Neural cell (in vitro differentiated cells): ENCODE measurements around the gene AIF1L. TPM values are rescaled to one million over a fixed set of nuclear protein-coding genes. Genes with fewer than 3 reads are reported as not detected.

Experiments
- H2AFZ ChIP-seq: fragments of 200-600, 300-800 bp; sonication (generic), shearing (Covaris generic); 2 replicates; pipeline ENCODE4 v1.6.0; 2014; ENCODE audit warnings: low read depth, mild to moderate bottlenecking, antibody characterized with exemption, low read length, moderate library complexity
- H3F3A ChIP-seq: fragments of 200-600 bp; shearing (Covaris generic); 2 replicates; pipeline ENCODE4 v1.6.1; 2016; ENCODE audit warnings: mild to moderate bottlenecking, moderate library complexity, mixed read lengths, antibody characterized with exemption, low read length; ENCODE audit not compliant: insufficient read depth, poor library complexity, severe bottlenecking
- H3K27ac ChIP-seq: fragments of 200-600, 300-800 bp; sonication (generic), shearing (Covaris generic); 2 replicates; pipeline ENCODE4 v1.5.1; 2014; ENCODE audit warnings: mild to moderate bottlenecking, low read length, moderate library complexity
- H3K27me3 ChIP-seq: fragments of 300-800, 200-600 bp; sonication (generic), shearing (Covaris generic); 2 replicates; pipeline ENCODE4 v1.6.0; 2014; ENCODE audit warnings: mild to moderate bottlenecking, low read depth, low read length, moderate library complexity; ENCODE audit not compliant: insufficient read depth
- H3K36me3 ChIP-seq: fragments of 300-800, 200-600 bp; sonication (generic), shearing (Covaris generic); 2 replicates; pipeline ENCODE4 v1.5.1; 2014; ENCODE audit warnings: mild to moderate bottlenecking, antibody characterized with exemption, low read length, moderate library complexity; ENCODE audit not compliant: insufficient read depth
- H3K4me2 ChIP-seq: fragments of 300-800, 200-600 bp; sonication (generic), shearing (Covaris generic); 2 replicates; pipeline ENCODE4 v1.6.0; 2014; ENCODE audit warnings: mild to moderate bottlenecking, low read length
- H3K4me3 ChIP-seq: fragments of 300-800, 200-600 bp; sonication (generic), shearing (Covaris generic); 2 replicates; pipeline ENCODE4 v1.5.1; 2014; ENCODE audit warnings: mild to moderate bottlenecking, low read length, moderate library complexity
- H3K79me2 ChIP-seq: fragments of 200-600 bp; shearing (Covaris generic); replicated peaks from 2 replicates; pipeline ENCODE4 v1.6.0; 2014; ENCODE audit warnings: mild to moderate bottlenecking, low read length, moderate library complexity; ENCODE audit not compliant: insufficient read depth
- H3K9ac ChIP-seq: fragments of 300-800, 200-600 bp; sonication (generic), shearing (Covaris generic); 2 replicates; pipeline ENCODE4 v1.6.1; 2016; ENCODE audit warnings: mild to moderate bottlenecking, low read length, mixed read lengths
- H3K9me2 ChIP-seq: fragments of 200-600 bp; shearing (Covaris generic); 2 replicates; pipeline ENCODE4 v1.6.1; 2016; ENCODE audit warnings: mild to moderate bottlenecking, low read length, mixed read lengths; ENCODE audit not compliant: insufficient read depth
- H3K9me3 ChIP-seq: fragments of 200-600, 300-800 bp; sonication (generic), shearing (Covaris generic); 2 replicates; pipeline ENCODE4 v1.6.1; 2016; ENCODE audit warnings: mild to moderate bottlenecking, mixed run types, low read length, moderate library complexity, mixed read lengths
- H4K20me1 ChIP-seq: fragments of 200-600 bp; shearing (Covaris generic); 2 replicates; pipeline ENCODE4 v1.6.1; 2016; ENCODE audit warnings: mild to moderate bottlenecking, mixed run types; ENCODE audit not compliant: insufficient read depth
- EP300 ChIP-seq: fragments of 450-650 bp; conservative IDR thresholded peaks from 2 replicates; pipeline ENCODE4 v1.6.1; 2014; ENCODE audit warnings: antibody characterized with exemption, mild to moderate bottlenecking, moderate library complexity; ENCODE audit not compliant: poor library complexity, severe bottlenecking
- EZH2 ChIP-seq: fragments of 200-600, 300-800 bp; shearing (Covaris generic), sonication (generic); IDR thresholded peaks from 2 replicates; pipeline ENCODE4 v1.6.1; 2014; ENCODE audit warnings: antibody characterized with exemption, low read length, borderline replicate concordance, mild to moderate bottlenecking; ENCODE audit not compliant: insufficient read depth, poor library complexity, severe bottlenecking
- MXI1 ChIP-seq: fragments of 450-650 bp; conservative IDR thresholded peaks from 2 replicates; pipeline ENCODE4 v1.6.1; 2014; ENCODE audit warnings: antibody characterized with exemption, mild to moderate bottlenecking; ENCODE audit not compliant: poor library complexity, severe bottlenecking
- POLR2AphosphoS5 ChIP-seq: IDR thresholded peaks from 2 replicates; pipeline ENCODE4 v1.6.1; 2012
- RAD21 ChIP-seq: fragments of 450-650 bp; conservative IDR thresholded peaks from 2 replicates; pipeline ENCODE4 v1.6.1; 2014; ENCODE audit warnings: antibody characterized with exemption, mild to moderate bottlenecking, moderate library complexity
- SMC3 ChIP-seq: fragments of 450-650 bp; conservative IDR thresholded peaks from 2 replicates; pipeline ENCODE4 v1.6.1; 2014; ENCODE audit warnings: antibody characterized with exemption, mild to moderate bottlenecking, moderate library complexity; ENCODE audit not compliant: poor library complexity
- TAF1 ChIP-seq: IDR thresholded peaks from 2 replicates; pipeline ENCODE4 v1.6.1; 2012; ENCODE audit warnings: low read depth
- polyA plus RNA-seq: library from polyadenylated mRNA; depleted of rRNA; stranded (reverse); fragments of >200 nt; gene quantifications from 2 replicates; pipeline ENCODE4 v1.2.3, GENCODE V29; 2014
- TF ChIP-seq, protein P1 (sequence below): fragments of 450-650 bp; IDR thresholded peaks from 2 replicates; pipeline ENCODE4 v1.5.1; 2014; ENCODE audit warnings: antibody characterized with exemption, mild to moderate bottlenecking, moderate library complexity; ENCODE audit not compliant: poor library complexity, severe bottlenecking
- TF ChIP-seq, protein P2 (sequence below): IDR thresholded peaks from 2 replicates; pipeline ENCODE4 v1.6.1; 2012; ENCODE audit warnings: borderline replicate concordance

AIF1L gene
- polyA plus RNA-seq, 1 donor from 2014 or later: 3.4 TPM

DNA sequence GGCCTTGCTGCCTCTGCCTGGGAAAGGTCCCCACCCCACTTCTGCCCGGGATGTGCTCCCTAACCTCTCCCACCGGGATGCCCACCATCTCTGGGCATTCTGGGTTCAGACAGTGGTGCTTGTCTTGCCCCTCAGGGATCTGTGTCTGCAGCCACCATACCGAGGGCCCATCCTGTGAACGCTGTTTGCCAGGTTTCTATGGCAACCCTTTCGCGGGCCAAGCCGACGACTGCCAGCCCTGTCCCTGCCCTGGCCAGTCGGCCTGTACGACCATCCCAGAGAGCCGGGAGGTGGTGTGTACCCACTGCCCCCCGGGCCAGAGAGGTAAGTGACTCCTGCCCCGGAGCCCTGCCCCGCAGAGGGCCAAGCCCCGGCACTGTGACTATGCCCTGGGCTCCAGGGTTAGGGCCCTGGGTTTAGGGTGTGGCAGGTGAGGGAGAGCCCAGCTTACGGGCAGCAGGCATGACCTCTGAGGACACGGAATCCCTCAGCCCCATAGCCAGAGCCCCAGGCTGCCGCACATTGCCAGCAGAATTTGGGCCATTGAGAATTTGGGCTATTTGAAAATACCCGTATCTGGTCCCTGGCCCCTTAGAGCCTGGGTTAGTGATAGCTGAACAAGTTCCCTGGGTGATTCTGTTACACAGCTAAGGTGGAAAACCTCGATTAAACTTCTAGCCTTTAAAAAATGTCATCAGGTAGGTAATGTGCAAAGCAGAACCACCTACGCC lies 35.3 kb upstream of the AIF1L start:
- no peak overlapping the region for H3K27ac ChIP-seq
- no peaks in the 10 kb centered on the region for H3K9me2 ChIP-seq
- no peaks in the 10 kb centered on the region for H4K20me1 ChIP-seq
- no peaks in the 10 kb centered on the region for H3F3A ChIP-seq
- no peaks in the 10 kb centered on the region for H3K36me3 ChIP-seq
- no peak overlapping the region for H3K4me3 ChIP-seq
- no peaks in the 10 kb centered on the region for H3K27me3 ChIP-seq
- no peaks in the 10 kb centered on the region for H3K9me3 ChIP-seq
- H3K9ac ChIP-seq: no peak overlapping the region
- no peak overlapping the region for H2AFZ ChIP-seq
- TF ChIP-seq, protein P1, sequence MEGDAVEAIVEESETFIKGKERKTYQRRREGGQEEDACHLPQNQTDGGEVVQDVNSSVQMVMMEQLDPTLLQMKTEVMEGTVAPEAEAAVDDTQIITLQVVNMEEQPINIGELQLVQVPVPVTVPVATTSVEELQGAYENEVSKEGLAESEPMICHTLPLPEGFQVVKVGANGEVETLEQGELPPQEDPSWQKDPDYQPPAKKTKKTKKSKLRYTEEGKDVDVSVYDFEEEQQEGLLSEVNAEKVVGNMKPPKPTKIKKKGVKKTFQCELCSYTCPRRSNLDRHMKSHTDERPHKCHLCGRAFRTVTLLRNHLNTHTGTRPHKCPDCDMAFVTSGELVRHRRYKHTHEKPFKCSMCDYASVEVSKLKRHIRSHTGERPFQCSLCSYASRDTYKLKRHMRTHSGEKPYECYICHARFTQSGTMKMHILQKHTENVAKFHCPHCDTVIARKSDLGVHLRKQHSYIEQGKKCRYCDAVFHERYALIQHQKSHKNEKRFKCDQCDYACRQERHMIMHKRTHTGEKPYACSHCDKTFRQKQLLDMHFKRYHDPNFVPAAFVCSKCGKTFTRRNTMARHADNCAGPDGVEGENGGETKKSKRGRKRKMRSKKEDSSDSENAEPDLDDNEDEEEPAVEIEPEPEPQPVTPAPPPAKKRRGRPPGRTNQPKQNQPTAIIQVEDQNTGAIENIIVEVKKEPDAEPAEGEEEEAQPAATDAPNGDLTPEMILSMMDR: no peak
- TF ChIP-seq, protein P2, sequence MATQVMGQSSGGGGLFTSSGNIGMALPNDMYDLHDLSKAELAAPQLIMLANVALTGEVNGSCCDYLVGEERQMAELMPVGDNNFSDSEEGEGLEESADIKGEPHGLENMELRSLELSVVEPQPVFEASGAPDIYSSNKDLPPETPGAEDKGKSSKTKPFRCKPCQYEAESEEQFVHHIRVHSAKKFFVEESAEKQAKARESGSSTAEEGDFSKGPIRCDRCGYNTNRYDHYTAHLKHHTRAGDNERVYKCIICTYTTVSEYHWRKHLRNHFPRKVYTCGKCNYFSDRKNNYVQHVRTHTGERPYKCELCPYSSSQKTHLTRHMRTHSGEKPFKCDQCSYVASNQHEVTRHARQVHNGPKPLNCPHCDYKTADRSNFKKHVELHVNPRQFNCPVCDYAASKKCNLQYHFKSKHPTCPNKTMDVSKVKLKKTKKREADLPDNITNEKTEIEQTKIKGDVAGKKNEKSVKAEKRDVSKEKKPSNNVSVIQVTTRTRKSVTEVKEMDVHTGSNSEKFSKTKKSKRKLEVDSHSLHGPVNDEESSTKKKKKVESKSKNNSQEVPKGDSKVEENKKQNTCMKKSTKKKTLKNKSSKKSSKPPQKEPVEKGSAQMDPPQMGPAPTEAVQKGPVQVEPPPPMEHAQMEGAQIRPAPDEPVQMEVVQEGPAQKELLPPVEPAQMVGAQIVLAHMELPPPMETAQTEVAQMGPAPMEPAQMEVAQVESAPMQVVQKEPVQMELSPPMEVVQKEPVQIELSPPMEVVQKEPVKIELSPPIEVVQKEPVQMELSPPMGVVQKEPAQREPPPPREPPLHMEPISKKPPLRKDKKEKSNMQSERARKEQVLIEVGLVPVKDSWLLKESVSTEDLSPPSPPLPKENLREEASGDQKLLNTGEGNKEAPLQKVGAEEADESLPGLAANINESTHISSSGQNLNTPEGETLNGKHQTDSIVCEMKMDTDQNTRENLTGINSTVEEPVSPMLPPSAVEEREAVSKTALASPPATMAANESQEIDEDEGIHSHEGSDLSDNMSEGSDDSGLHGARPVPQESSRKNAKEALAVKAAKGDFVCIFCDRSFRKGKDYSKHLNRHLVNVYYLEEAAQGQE: no peak
- TF ChIP-seq POLR2AphosphoS5: no peak
- no peak for TF ChIP-seq MXI1
- TF ChIP-seq SMC3: no peak
- no peak for TF ChIP-seq RAD21
- TF ChIP-seq EP300: no peak
- no peak for TF ChIP-seq TAF1
- no peak for TF ChIP-seq EZH2
- H3K79me2 ChIP-seq: no peaks in the 10 kb centered on the region
- no peak overlapping the region for H3K4me2 ChIP-seq

DNA sequence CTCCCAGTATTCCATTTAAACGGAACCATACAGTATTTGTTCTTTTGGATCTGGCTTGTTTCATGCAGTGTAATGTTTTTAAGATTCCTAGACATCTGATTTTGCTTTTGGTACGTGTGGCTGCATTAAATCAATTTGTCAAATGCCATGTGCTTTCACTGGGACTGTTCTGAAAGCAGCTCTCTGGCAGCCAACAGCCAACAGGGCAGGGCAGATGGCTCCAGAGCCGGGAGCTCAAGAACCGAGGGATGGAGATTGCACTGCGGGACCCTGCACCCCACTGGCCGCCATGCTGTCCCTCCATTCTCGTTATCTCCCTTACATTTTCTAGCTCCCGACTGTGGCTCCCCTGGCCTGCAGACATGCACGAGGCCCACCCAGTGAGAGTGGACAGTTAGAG lies 33.4 kb upstream of the AIF1L start:
- Histone ChIP-seq H3K9ac (no peak overlapping the region), H4K20me1 (no peaks in the 10 kb centered on the region), H3K4me2 (no peak overlapping the region), H2AFZ (no peak overlapping the region), H3K9me3 (no peaks in the 10 kb centered on the region), H3K36me3 (no peaks in the 10 kb centered on the region), H3K79me2 (no peaks in the 10 kb centered on the region), H3K27ac (no peak overlapping the region), H3F3A (no peaks in the 10 kb centered on the region), H3K27me3 (no peaks in the 10 kb centered on the region), H3K4me3 (no peak overlapping the region), H3K9me2 (no peaks in the 10 kb centered on the region)
- TF ChIP-seq, protein P1: no peak
- TF ChIP-seq POLR2AphosphoS5 (no peak), EP300 (no peak), TAF1 (no peak), EZH2 (no peak), MXI1 (no peak), SMC3 (no peak), RAD21 (no peak)
- TF ChIP-seq, protein P2: no peak
